Fibroblast of skin of left quadriceps (primary cell): ENCODE data around the gene TAF1C.
"Not testable (repeated sequence)": the region's sequence is repeated elsewhere in the genome, so short reads cannot be mapped to it uniquely, and the experiment has no call there.

Experiments used
- DNase-seq, 2 experiments: peaks; one replicate each; pipeline ENCODE4 v3.0.0-alpha.2; 2013; ENCODE audit warnings: low read depth in 2 of 2

The TAF1C gene

GRCh38 chr16:84209989-84210388 is 23.1 kb upstream of the TAF1C start:
- DNase-seq = no peak

- no peak for DNase-seq
These were observed 21.0 kb upstream of the TAF1C start for GRCh38 chr16:84207879-84208278.

- DNase-seq = no peak
These were observed 20.4 kb upstream of the TAF1C start for GRCh38 chr16:84207251-84207650.

GRCh38 chr16:84205976-84206691 is 19.3 kb upstream of the TAF1C start:
- DNase-seq = no peak

- DNase-seq = not testable (repeated sequence)
These were observed 18.3 kb upstream of the TAF1C start for GRCh38 chr16:84205123-84205522.

- not testable (repeated sequence) for DNase-seq
These were observed 17.7 kb upstream of the TAF1C start for GRCh38 chr16:84204551-84204950.

DNA sequence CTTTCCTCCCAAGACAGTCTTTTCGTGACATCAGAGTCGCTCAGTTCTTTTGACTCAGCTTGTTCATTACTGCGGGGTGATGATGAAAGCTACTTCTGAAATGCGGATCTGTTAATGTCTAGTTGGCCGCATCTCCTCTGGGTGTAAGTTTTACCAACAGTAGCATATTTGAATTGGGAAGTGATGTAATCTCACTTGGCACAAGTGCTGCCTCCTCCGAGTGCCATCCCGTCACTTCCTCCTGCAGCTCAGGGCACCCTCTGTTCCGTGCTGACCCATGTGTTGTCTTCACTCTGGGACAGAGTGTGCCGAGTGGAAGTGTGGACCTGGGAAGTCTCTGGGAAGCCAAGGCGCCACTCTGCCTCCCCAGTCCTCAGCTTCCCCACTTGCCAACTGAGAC is 13.0 kb upstream of the TAF1C start:
- DNase-seq = no peak

DNA sequence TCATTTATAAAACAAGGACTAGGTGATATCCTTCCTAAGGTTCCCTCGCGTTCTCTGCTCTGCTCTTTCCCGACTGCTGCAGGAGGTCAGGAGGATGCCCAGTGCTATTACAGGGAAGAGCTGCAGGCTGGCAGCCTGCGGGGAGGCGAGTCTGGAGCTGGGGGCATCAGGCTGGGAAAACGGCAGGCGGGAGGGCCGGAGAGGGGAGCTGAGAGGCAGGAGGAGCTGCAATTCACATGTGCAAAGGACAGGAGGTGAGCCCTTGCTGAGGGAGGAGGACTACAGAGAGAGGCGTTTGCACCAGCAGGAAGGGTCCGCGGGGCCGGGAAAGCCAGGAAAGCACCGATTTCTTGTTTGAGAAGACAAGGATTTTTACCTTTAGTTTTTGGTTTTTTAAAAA is 12.2 kb upstream of the TAF1C start:
- no peak for DNase-seq

- no peak for DNase-seq
These were observed 11.5 kb upstream of the TAF1C start for GRCh38 chr16:84198401-84198800.

DNA sequence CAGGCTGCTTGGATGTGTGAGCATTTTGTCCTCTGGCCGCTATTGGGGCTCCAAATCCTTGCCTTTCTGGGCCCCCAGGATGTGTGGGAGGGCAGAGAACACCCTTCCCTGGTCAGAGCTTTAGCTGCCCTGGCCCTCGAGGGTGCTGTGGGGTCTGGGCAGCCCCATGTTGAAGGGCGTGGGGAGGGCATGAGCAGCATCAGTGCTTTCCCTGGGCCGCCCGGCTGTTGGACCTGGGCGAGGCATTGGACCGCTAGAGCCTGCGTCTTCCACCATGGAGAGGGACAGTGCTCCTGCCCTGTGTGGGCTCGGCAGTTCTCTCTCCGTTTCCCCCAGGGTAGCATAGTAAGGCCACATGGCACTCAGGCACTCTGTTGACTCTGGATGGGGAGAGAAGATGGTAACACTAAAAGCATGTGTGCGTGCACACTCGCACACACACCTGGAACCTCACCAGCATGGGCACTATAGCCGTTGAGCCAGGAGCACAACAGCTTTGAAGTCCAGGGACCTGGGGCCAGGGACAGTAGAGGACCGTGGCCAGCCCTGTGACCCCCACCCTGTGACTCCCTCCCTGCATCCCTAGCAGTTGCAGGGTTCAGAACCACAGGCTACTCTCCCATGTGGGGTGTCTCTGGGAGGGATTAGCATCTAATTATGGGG is 10.7 kb upstream of the TAF1C start:
- DNase-seq = no peak

- no peak for DNase-seq
These were observed 10.0 kb upstream of the TAF1C start for GRCh38 chr16:84196727-84197394.

GRCh38 chr16:84196101-84196500 is 9.2 kb upstream of the TAF1C start:
- no peak for DNase-seq

GRCh38 chr16:84195201-84196093 is 8.6 kb upstream of the TAF1C start:
- DNase-seq = no peak

GRCh38 chr16:84194470-84195200 is 7.8 kb upstream of the TAF1C start:
- DNase-seq = no peak

- DNase-seq = no peak
These were observed 7.2 kb upstream of the TAF1C start for GRCh38 chr16:84194018-84194417.

- no peak for DNase-seq
These were observed 6.6 kb upstream of the TAF1C start for GRCh38 chr16:84193480-84193879.

DNA sequence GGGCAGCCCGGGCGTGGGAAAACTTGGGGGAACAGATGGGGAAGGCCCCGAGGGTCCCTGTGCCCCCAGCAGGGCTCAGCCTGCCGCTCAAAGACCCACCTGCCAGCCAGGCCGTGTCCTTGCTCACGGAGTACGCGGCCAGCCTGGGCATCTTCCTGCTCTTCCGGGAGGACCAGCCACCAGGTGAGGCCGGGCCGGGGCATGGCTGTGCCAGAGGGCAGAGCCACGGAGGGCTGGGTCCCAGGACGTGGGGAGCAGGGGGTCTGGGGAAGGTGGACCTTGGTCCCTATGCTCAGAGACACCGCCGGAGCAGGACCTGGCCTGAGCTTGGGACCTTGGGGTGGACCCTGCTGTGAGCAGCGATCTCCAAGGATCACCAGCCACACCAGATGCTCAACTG is 4.6 kb upstream of the TAF1C start:
- DNase-seq = no peak

- DNase-seq = no peak
These were observed 4.0 kb upstream of the TAF1C start, which contains the start of gene ADAD2 for GRCh38 chr16:84190731-84191388. ADAD2 (plus strand) TSS chr16:84191157; CDS start chr16:84191231, 74 bp downstream.

GRCh38 chr16:84184775-84185174 is 2.1 kb downstream of the TAF1C start:
- DNase-seq = no peak

DNA sequence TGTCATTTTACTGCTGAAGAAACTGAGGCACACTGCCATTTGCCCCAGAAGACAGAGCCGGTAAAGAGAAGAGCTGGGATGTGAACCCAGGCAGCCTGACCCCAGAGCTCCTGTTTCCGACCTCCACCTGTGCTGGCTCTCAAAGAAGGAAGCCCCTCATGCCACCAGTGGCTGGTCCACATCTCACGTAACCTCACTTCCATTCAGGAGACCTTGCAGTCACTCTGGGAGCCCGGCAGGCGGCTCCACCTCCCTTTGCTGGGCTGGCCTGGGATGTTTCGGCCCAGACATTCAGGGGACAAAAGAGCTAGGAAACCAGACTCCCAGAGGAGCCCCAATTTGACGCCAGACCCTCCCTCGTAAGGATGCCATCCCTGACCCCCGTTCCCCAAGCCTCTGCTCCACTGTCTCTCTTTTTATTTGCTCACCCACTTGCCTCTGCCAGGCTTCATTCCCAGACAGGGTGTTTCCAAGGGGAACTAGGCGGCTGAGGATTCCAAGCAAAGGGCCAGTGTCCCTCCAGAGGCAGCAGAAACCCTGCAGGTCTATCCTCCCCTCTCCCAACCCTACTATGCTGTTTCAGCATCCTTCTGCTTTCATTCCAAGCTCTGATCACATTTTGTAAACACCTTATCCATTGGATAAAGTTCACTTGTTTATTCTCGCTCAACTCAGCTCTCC is 2.8 kb downstream of the TAF1C start:
- DNase-seq = no peak
